ENCODE results near the gene SAMD11. TPM values are rescaled to one million over a fixed set of nuclear protein-coding genes. Genes with fewer than 3 reads are reported as not detected.
A peak's percentile ranks its signal among the peaks of the same experiment; 100 is the strongest.
"Not testable (repeated sequence)": the region's sequence is repeated elsewhere in the genome, so short reads cannot be mapped to it uniquely, and the experiment has no call there.

The SAMD11 gene
- 10 to 100 TPM in 1 of 2 donors, 1 to 10 TPM in 1; 4.5 to 61.6 TPM for total RNA-seq

GRCh38 chr1:923131-923990, at the start of gene SAMD11:
Gene SAMD11, plus strand, starts transcription at chr1:923923. Its CDS starts 509 bp downstream, at chr1:924432.
- 6% methylated on average over 46 of the region's 72 CpGs for WGBS
- Histone ChIP-seq H3K27me3 (replicated peaks; ENCODE audit: insufficient read depth) (no peaks in the 10 kb centered on the region), H3K36me3 (no peaks in the 10 kb centered on the region), H3K9me3 (no peaks in the 10 kb centered on the region), H3K4me1 (replicated peaks) (peaks cover 16% of the 10 kb centered on the region), H3K4me3 (peak within 1 kb of the TSS; percentile 39 to 53), H3K27ac (peak within 1 kb of the TSS in 1 of 2 donors; percentile 38)
- TF ChIP-seq CTCF (IDR thresholded peaks at IDR 0.05), result no peak
- peak; percentile 73 for DNase-seq (ENCODE audit: low spot score)
- intact Hi-C loops (cut with DNase I), result no loop called here

GRCh38 chr1:876428-877208, 47.1 kb upstream of the SAMD11 start:
- H3K4me1 ChIP-seq (replicated peaks); H3K9me3 ChIP-seq; intact Hi-C loops (cut with DNase I); H3K36me3 ChIP-seq; DNase-seq (ENCODE audit: low spot score); H3K27ac ChIP-seq; H3K27me3 ChIP-seq (replicated peaks; ENCODE audit: insufficient read depth); H3K4me3 ChIP-seq: not testable (repeated sequence)
- 63% methylated on average over 8 of the region's 8 CpGs for WGBS

GRCh38 chr1:877209-877986, 46.3 kb upstream of the SAMD11 start:
- H3K9me3 ChIP-seq; intact Hi-C loops (cut with DNase I); H3K4me3 ChIP-seq; H3K27ac ChIP-seq; DNase-seq (ENCODE audit: low spot score); H3K4me1 ChIP-seq (replicated peaks); H3K27me3 ChIP-seq (replicated peaks; ENCODE audit: insufficient read depth); H3K36me3 ChIP-seq: not testable (repeated sequence)
- WGBS, result 77% methylated on average over 5 of the region's 5 CpGs

GRCh38 chr1:880511-880910, 43.2 kb upstream of the SAMD11 start:
- DNase-seq (ENCODE audit: low spot score); H3K9me3 ChIP-seq; H3K27me3 ChIP-seq (replicated peaks; ENCODE audit: insufficient read depth); H3K4me3 ChIP-seq; H3K27ac ChIP-seq; intact Hi-C loops (cut with DNase I); H3K36me3 ChIP-seq; H3K4me1 ChIP-seq (replicated peaks): not testable (repeated sequence)
- 21% methylated on average over 2 of the region's 2 CpGs for WGBS

- H3K36me3 ChIP-seq; H3K27me3 ChIP-seq (replicated peaks; ENCODE audit: insufficient read depth); H3K9me3 ChIP-seq; DNase-seq (ENCODE audit: low spot score); H3K27ac ChIP-seq; H3K4me1 ChIP-seq (replicated peaks); intact Hi-C loops (cut with DNase I); H3K4me3 ChIP-seq: not testable (repeated sequence)
- 85% methylated on average over 2 of the region's 2 CpGs for WGBS
Observed at GRCh38 chr1:880915-881314, 42.8 kb upstream of the SAMD11 start.

GRCh38 chr1:886311-886710, 37.4 kb upstream of the SAMD11 start:
- Histone ChIP-seq H3K27ac (no peak overlapping the region), H3K36me3 (no peaks in the 10 kb centered on the region), H3K9me3 (no peaks in the 10 kb centered on the region), H3K27me3 (replicated peaks; ENCODE audit: insufficient read depth) (no peaks in the 10 kb centered on the region), H3K4me3 (no peak overlapping the region), H3K4me1 (replicated peaks) (no peaks in the 10 kb centered on the region)
- TF ChIP-seq POLR2A (IDR thresholded peaks at IDR 0.05) (no peak), POLR2AphosphoS5 (IDR thresholded peaks at IDR 0.05) (no peak), CTCF (IDR thresholded peaks at IDR 0.05) (no peak)
- no peak for DNase-seq (ENCODE audit: low spot score)
- 70% methylated on average over 1 of the region's 1 CpG for WGBS
- intact Hi-C loops (cut with DNase I), result no loop called here

Measured in prostate gland (tissue), 2 donors.